D341Med (cell line): Measurements from ENCODE around the gene ABCG2.
"Not testable (repeated sequence)": the region's sequence is repeated elsewhere in the genome, so short reads cannot be mapped to it uniquely, and the experiment has no call there.

Source experiments
- DNase-seq: peaks from one replicate; pipeline ENCODE4 v3.0.0; 2012; ENCODE audit warnings: low spot score

The ABCG2 gene

DNA sequence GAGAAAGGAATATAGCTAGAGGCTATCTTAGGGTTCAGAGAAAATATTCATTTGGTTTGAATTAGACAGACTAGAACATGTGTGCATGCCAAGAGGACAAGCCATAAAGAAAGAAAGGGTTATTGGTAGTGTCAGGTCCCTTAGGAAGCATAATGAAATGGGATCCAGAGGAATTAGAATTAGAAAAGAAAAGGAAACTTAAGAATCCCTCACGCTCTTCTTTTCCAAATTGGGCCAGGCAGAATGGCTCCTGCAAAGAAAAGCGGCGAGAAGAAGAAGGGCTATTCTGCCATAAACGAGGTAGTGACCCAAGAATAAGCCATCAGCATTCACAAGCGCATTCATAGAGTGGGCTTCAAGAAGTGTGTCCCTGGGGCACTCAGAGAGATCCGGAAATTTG lies 4.9 kb upstream of the ABCG2 start:
- DNase-seq: no peak

DNA sequence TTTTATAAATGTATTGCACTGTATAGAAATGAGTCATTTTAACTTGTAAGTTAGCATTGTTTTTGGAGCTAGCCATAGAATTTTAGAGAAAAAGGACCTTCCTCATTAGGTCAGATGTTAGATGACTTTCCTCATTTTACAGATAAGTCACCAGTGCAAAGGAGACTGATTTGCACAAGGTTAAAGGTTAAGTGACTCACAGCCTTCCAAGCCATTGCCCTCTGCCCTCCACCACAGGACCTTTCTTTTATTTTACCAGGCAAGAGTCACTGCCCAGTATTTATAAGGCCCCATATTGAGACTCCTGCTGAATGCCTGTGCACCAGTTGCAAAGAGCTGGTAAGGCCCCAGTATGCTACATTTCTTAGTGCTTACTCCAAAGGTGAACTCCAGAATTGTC lies 4.2 kb upstream of the ABCG2 start:
- DNase-seq: no peak

DNA sequence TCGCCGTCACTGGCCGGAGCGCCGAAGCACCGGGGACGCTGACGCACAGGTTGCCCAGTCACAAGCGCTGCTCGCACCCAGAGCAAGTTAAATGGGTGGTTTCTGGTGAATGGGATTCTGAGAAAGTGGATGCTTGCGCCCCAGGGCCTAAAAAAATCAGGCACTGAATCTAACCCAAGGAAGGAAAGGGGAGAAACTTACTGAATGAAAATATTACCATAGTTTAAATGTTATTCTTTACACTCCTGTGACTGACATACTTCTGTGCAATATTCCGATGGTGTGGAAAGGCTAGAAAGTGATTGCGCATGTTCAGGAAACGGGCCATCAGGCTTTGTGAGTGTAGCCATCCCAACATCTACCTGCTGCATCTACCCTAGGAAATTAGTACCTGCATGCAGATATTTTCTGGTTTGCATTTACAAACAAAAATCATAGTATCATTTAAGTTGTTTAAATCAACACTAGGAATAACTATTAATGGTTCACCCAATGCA lies 838 bp upstream of the ABCG2 start:
- DNase-seq: no peak

DNA sequence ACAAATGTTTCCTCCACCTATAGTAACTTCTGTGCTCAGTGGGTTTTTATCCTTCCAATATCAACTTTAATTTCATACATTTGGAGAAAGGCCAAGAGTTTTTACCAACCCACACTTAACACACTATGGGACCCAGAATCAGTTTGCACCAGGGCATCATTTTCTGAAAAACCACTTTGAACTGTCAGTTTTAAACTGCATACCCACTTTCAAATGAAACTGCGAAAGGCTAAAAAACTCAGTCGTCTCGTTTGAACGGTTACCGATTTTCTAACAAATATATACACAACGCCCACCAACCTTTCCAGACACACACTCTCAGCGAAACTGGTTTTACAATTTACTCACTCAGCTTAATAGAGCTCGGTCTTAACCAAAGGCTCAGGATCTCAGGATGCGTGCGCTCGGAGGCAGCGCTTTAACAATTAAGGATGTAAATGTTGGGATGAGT lies 376 bp downstream of the ABCG2 start:
- no peak for DNase-seq

DNA sequence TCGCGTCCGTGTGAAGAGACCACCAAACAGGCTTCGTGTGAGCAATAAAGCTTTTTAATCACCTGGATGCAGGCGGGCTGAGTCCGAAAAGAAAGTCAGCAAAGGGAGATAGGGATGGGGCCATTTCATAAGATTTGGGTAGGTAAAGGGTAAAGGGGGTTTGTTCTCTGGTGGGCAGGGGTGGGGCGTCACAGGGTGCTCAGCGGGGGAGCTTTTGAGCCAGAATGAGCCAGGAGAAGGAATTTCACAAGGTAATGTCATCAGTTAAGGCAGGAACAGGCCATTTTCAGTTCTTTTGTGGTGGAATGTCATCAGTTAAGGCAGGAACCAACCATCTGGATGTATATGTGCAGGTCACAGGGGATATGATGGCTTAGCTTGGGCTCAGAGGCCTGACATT lies 6.1 kb downstream of the ABCG2 start:
- not testable (repeated sequence) for DNase-seq

DNA sequence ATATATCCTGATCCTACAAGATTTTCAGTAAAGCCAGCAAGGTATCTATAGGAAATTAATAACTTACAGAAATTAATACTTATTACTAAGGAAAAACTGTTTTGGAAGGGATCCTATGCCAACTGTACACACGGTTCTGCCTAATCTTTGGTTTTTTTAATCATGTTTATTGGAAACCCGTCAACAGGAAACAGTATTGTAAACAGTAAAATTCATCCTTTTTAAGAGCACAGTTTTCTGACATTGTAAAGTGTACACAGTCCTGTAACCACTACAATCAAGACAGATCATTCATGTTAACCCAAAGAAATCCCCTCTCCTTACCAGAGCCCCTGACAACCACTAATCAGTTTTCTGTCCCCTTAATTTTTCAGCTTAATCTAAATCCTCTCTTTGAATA lies 9.9 kb downstream of the ABCG2 start:
- DNase-seq: no peak

DNA sequence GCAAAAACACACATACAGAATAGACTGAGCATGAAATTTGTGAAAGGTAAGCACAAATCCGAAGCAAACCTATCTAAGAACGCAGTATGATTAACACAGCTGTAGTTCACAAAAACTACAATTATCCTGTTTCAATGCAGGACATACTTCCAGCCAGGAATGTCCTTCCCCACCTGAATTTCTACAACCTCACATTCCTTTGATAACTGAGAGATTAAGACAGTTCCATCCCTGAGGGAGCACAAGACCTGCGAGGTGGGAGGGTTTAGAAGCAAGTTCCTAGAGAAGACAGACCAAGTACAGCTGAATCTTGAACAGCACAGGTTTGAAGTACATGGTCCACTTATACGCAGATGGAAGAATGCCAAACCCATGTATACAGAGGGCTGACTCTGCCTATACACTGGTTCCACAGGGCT lies 10.6 kb downstream of the ABCG2 start:
- no peak for DNase-seq

DNA sequence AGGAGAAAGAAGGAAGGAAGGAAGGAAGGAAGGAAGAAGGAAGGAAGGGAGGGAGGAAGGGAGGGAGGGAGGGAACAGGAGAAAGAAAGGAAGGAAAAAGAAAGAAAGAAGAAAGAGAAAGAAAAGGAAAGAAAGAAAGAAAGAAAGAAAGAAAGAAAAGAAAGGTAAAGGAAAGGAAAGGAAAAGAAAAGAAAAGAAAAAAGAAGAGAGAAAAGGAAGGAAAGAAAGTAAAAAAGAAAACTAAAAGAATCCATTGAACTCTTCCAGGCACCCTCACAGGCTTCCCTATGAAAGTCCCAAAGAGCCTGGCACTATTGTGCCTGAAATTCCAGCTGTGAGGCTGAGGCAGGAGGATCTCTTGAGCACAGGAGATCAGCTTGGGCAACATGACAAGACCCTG lies 11.5 kb downstream of the ABCG2 start:
- no peak for DNase-seq

DNA sequence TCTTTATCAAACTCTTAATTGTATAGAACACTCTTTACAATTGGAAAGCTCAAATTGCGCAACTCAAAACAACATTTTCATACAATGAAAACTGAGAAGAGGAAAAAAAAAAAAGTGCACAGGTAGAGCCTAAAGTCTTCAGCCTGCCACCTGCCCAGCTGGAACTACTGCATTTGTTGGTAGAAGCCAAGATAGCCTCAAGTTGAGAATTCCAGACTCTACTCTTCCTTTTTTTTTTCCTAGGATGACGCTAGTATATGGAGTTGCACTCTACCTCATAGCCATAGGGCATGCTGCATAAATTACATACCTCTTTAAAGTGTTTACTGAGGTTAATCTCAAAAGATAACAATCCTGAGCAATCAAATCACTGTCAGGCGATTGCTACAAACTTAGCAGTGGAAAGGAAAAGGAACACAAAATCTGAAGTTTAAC lies 13.6 kb downstream of the ABCG2 start:
- no peak for DNase-seq

DNA sequence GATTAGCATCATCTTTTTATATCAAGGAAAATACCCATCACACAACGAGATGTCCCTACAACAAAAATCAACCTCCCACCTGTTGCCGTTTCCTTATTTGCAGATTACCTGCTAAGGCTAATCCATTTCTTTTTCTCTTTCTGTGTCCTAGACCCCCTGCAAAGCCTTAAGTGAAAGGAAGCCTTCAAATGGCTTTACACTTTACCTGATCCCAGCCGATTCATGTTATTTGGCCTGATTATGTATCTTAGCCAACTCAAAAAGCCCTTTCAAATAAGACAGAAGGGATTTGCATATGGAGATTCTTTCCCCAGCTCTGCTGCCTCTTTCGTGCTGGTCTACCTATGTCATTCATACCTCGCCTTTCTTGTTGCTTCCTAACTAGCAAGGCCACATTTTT lies 14.4 kb downstream of the ABCG2 start:
- no peak for DNase-seq

DNA sequence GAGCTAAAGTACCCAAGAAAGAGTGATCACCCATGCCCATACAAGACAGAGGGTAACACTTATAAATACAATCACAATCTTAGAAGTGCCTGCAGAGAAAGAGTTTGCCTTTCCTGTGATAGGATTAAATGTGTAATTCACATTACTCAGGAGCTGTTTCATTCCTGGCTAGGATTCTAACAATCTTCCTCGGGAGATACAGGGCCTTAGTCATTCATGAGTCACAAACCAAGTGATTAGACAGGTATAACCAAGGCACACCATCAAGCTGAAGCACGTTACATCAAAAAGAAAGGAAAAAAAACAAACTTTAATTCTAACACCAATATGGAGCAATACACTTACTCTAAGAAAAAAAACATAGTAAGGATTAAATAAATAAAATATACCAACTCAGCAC lies 14.9 kb downstream of the ABCG2 start:
- no peak for DNase-seq

DNA sequence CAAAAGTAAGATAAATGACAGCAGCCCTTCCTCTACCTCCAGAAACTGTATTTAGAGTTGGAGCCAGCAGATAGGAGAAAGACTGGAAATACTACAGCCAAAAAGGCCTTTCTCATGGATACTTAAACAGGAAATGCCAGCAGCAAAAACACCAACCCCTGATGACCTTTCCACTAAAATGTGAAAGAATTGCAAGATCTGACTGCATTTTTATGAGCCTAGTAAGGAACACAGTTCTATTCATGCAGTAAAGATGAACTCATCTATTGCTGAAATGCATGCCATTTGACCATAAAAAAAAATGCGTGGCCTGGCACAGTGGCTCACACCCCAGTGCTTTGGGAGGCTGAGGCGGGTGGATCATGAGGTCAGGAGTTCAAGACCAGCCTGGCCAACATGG lies 19.9 kb downstream of the ABCG2 start:
- DNase-seq: no peak

DNA sequence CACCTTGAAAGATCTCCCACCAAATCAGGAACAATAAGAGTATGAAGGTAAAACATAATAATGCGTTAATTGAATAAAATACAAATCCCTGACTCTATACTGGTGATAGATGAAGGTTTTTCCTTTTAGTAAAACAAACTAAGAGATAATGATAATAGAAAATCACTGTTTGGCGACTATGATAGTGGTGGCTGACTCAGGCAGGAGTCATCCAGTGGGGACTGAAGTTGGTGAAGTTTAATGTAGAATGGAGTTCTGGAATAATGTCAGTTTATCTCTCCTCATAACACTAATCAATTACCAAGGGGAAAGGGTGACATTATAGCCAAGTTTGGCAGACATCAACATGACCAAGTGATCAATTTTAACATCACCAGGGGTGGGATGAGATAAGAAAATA lies 21.3 kb downstream of the ABCG2 start:
- no peak for DNase-seq

DNA sequence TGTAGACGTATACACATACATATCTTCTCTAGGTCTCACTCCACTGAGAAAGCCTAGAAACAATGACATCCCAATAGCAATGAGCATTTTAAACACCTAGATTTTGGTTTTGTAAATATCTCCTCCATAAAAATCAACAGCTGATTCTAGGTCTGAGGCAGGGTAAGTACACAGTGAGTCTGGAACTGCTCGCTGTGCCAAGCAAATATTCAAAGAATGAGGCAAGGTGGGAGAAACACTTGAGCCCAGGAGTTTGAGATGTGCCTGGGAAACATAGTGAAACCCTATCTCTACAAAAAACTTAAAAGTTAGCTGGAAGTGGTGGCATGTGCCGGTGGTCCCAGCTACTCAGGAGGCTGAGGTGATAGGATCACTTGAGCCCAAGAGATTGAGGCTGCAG lies 22.2 kb downstream of the ABCG2 start:
- no peak for DNase-seq

DNA sequence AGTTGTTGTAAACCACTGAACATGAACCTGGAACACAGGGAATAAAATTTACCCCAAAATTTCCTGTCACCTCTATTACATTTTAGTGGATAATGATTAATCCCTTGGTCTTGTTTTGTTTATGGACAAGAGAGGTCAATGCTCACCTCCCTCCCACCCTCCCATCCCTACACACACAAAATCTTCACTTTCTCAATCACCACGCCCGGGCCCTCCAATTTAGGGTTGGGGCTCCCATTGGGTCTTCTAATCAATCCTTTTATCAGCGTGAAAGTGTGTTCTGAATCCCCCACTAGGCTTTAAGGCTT lies 23.1 kb downstream of the ABCG2 start:
- DNase-seq: no peak

DNA sequence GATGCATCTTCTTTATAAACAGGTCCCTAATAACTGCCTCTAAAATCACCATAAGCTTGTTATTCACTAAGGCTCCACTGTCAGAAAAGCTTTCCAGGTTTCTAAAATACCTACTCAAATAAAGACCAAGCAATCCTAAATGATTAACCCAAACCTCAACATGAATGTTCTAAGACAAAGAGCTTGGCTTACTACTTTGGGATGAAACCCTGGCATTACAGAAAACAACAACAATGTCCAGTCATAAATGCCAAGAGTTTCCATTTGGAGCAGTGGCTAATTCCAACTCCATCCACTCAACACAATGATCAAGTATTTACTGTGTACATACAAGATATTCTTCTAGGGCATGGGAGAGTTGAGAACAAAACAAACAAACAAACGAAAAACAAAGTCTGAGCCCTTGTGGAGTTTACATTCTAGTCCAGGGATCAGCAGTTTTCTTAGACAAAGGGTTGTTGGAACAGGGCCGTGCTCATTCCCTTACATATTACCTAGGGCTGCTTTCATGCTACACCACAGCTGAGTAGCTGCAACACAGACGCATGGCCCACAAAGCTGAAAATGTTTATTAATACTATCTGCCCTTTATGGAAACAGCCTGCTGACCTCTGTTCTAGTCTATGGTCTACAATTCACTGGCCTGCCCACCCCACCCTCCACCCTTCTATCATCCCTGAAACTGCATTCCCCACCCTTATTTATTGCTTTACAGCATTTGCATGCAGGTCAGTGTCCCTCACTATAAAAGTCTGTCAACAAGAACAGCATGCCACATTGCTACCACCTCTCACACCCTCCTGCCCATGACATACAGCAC lies 23.7 kb downstream of the ABCG2 start:
- no peak for DNase-seq

DNA sequence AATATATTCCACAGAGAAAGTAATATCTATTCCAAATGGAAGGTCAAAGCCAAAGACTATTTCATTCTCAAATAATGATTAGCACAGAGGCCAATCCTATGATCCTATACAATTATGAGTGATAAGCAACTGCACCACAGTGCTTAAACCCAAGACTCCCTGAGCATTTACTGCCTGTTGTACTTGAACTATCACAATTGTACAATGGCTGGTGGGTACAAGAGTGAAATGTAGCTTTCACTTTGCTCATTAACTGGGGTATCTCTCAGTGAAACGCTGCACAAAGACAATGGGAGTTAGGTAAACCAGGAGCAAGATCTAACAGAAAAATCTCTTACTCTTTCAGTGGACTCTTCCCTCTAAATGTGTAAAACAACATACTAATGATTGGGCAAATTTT lies 24.3 kb downstream of the ABCG2 start:
- no peak for DNase-seq

DNA sequence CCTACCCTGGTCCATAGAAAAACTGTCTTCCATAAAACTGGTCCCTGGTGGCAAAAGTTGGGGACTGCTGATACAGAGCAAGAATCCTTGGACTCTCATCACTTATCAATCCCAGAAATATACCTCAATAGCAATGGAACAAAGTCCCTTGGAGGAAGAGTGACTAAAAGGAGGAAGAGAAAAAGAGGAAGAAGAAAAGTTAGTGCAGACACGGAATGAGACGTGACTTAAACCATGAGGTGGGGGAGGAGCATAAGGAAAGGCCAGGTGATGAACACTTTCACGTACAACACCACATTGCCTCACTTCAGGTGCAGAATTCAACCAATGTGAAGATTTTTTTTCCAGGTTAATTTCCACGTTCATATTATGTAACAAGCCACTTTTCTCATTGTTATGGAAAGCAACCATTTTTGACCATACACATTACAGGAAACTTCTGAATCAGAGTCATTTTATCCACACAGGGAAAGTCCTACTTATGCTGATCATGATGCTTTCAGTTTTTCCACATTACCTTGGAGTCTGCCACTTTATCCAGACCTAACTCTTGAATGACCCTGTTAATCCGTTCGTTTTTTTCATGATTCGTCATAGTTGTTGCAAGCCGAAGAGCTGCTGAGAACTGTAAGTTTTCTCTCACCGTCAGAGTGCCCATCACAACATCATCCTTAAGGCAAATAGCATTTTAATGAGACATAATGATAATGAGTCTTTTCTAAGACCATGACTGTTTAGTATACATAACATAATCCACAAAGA lies 27.7 kb downstream of the ABCG2 start:
- DNase-seq: no peak

DNA sequence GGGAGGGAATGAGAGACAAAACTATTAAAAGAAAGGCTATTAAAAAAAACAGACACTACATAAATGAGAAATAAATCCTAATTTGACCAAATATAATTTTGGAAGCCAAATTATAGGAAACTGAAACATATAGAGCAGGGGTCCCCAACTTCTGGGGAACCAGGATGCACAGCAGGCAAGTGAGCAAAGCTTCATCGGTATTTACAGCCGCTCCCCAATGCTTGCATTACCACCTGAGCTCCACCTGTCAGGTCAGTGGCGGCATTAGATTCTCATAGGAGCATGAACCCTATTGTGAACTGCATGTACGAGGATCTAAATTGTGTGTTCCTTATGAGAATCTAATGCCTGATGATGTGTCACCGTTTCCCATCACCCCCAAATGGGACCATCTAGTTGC lies 28.4 kb downstream of the ABCG2 start:
- DNase-seq: no peak

DNA sequence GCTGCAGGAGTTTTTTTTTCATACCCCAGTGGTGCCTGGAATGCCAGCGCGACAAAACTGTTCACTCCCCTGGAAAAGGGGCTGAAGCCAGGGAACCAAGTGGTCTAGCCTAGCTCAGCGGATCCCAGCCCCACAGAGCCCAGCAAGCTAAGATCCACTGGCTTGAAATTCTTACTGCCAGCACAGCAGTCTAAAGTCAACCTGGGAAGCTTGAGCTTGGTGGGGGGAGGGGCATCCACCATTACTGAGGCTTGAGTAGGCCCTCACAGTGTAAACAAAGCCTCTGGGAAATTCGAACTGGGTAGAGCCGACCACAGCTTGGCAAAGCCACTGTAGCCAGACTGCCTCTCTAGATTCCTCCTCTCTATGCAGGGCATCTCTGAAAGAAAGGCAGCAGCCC lies 36.2 kb downstream of the ABCG2 start:
- DNase-seq: not testable (repeated sequence)

DNA sequence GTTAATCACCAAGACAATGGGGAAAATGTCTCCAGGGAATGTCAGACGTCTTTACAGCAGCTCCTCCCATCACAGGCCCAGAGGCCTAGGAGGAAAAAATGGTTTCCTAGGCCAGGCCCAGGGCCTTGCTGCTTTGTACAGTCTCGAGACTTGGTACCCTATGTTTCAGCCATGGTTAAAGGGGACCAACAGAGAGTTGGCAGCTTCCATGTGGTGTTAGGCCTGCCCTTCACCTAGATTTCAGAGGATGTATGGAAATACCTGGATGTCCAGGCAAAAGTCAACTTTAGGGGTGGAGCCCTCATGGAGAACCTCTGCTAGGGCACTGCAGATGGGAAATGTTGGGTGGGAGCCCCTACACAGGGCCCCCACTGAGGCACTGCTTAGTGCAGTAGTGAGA lies 38.5 kb downstream of the ABCG2 start:
- no peak for DNase-seq

DNA sequence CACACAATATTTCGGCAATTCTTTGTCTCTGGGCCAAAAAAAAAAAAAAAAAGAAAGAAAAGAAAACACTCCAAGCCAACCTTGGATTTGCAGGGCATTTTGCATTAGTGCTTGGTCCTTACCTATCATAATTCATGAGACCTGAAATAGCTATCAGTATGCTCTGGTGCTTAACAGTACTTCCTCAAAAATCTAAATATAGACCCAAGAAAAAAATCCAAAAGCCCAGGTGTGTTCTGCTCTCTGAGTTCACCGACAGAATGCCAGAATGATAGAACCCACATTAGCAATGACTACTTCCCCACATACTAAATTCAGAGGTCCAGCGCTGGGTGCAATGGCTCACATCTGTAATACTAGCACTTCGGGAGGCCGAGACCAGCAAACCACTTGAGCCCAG lies 42.9 kb downstream of the ABCG2 start:
- DNase-seq: no peak

DNA sequence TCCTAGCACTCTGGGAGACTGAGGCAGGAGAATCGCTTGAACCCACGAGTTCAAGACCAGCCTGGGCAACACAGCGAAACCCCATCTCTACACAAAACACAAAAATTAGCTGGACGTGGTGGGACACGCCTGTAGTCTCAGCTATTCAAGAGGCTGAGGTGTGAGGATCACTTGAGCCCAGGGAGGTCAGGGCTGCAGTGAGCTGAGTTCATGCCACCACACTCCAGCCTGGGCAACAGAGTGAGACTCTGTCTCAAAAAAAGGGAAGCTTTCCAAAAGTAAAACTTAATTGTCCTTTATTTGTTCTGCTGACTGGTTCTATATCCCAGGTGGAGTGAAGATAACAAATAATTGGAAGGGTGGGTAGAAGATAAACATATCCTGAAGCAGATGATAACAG lies 45.6 kb downstream of the ABCG2 start:
- no peak for DNase-seq

DNA sequence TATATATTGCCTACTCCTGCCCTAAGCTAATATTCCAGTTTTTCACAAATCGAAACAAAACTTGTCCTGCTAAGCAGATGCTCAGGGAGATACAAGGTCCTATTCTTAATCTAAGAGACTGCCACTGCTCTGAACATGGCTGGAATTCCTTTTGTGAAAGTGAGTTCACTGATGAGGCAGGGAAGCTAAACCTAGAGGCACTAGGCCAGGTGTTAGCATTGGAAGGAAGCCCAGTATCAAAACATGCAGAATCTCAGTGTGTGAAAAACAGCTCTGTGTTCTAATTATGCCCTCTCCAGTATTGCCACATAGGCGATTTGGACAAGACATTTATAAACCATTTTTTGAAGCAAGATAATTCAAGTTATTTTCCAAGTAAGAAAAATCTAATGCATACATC lies 47.6 kb downstream of the ABCG2 start:
- no peak for DNase-seq
